ENCODE results near the gene CELA1.

GRCh38 chr12:51372021-51372420 is 25.5 kb upstream of the CELA1 start:
- TF ChIP-seq EP300 (IDR thresholded peaks at IDR 0.05; ENCODE audit: borderline replicate concordance in 1 of 2, low read depth in 1 of 2, low read length in 1 of 2) (no peak; a peak in 1 of 4 replicates), MAX (IDR thresholded peaks at IDR 0.05; ENCODE audit: low read depth) (no peak), GATA2 (CRISPR knock-in tag; IDR thresholded peaks at IDR 0.05) (no peak), CTCF (IDR thresholded peaks at IDR 0.05) (no peak), POLR2AphosphoS5 (IDR thresholded peaks at IDR 0.05; ENCODE audit: low read depth, low read length) (no peak), REST (IDR thresholded peaks at IDR 0.05; ENCODE audit: low read depth, low read length) (no peak), ZBTB33 (IDR thresholded peaks at IDR 0.05; ENCODE audit: borderline replicate concordance, low read depth) (no peak), CHD2 (IDR thresholded peaks at IDR 0.05; ENCODE audit: low read length, partially characterized antibody) (no peak), JUND (IDR thresholded peaks at IDR 0.05) (no peak), RFX5 (IDR thresholded peaks at IDR 0.05; ENCODE audit: low read length) (no peak), PBX3 (IDR thresholded peaks at IDR 0.05) (no peak), FOXM1 (IDR thresholded peaks at IDR 0.05; ENCODE audit: low read depth) (no peak)

Data from SK-N-SH (cell line).